ENCODE measurements around the gene COL26A1.
"Not testable (repeated sequence)": the region's sequence is repeated elsewhere in the genome, so short reads cannot be mapped to it uniquely, and the experiment has no call there.

DNA sequence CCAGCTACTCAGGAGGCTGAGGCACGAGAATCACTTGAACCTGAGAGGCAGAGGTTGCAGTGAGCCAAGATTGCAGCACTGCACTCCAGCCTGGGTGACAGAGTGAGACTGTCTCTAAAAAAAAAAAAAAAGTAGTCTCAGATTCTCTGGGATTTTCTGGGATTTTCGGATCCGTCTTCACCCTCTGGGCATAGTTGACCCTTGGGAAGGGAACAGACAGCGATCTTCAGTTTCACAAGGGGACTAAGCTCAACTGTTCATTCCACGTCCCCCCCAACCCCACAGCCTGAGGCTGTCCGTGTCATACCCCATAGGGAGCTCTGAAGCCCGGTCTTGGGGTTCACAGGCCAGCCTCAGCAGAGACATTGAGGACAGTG, 123.4 kb downstream of the COL26A1 start:
- TF ChIP-seq, protein P1, sequence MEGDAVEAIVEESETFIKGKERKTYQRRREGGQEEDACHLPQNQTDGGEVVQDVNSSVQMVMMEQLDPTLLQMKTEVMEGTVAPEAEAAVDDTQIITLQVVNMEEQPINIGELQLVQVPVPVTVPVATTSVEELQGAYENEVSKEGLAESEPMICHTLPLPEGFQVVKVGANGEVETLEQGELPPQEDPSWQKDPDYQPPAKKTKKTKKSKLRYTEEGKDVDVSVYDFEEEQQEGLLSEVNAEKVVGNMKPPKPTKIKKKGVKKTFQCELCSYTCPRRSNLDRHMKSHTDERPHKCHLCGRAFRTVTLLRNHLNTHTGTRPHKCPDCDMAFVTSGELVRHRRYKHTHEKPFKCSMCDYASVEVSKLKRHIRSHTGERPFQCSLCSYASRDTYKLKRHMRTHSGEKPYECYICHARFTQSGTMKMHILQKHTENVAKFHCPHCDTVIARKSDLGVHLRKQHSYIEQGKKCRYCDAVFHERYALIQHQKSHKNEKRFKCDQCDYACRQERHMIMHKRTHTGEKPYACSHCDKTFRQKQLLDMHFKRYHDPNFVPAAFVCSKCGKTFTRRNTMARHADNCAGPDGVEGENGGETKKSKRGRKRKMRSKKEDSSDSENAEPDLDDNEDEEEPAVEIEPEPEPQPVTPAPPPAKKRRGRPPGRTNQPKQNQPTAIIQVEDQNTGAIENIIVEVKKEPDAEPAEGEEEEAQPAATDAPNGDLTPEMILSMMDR (optimal IDR thresholded peaks at IDR 0.05 in 1 of 3, IDR thresholded peaks at IDR 0.05 in 1 of 3, conservative IDR thresholded peaks at IDR 0.05 in 1 of 3; ENCODE audit: extremely low read depth in 1 of 3, insufficient read depth in 2 of 3, low read length in 3 of 3) = not testable (repeated sequence)
- TF ChIP-seq EZH2 (IDR thresholded peaks at IDR 0.05; ENCODE audit: low read length) = not testable (repeated sequence)

All from keratinocyte (primary cell).